ENCODE measurements around the gene SLC35F2. TPM values are rescaled to one million over a fixed set of nuclear protein-coding genes. Genes with fewer than 3 reads are reported as not detected.
A peak's percentile ranks its signal among the peaks of the same experiment; 100 is the strongest.

The SLC35F2 gene
- polyA plus RNA-seq, 4 donors: 13.2 to 17.3 (median 16.2) TPM

DNA sequence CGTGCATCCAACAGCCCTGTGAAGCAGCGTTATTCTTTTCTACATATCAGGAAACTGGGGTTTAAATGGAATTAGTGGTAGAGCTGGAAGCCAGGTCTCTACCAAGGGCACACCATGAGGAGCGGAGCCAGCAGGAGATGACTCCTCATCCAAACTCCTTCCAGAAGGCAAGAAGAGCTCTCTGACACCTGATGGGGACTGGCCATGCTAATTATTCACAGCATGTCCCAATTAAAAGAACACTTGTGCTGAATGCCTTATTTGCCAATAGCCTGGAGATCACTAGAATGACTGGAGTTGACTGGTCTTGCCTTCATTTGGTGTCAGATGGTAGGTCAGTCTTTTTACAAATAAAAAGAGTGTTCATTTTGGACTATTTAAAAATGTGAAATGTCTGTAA lies 113.9 kb downstream of the SLC35F2 start:
- DNase-seq (ENCODE audit: low read depth in 4 of 4, low spot score in 3 of 4): no peak

DNA sequence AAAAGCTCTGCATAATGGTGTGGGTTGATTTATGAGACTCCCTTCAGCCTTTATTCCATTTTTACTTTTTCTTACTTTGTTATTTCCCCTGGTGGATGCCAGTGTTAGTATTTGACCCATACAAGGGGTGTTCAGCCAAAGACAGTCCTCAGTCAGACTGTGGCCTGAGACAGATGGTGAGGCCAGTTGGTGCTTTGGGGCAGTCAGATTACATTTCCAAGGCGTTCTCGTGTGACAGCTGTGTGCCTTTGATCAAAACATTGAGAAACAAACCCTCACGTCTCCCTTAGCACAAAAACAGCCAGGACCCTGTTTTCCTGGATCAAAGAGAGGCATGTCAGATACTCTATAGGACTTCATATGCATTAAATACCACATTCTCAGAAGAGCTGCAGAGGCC lies 115.4 kb downstream of the SLC35F2 start:
- no peak for DNase-seq (ENCODE audit: low read depth in 4 of 4, low spot score in 3 of 4)

DNA sequence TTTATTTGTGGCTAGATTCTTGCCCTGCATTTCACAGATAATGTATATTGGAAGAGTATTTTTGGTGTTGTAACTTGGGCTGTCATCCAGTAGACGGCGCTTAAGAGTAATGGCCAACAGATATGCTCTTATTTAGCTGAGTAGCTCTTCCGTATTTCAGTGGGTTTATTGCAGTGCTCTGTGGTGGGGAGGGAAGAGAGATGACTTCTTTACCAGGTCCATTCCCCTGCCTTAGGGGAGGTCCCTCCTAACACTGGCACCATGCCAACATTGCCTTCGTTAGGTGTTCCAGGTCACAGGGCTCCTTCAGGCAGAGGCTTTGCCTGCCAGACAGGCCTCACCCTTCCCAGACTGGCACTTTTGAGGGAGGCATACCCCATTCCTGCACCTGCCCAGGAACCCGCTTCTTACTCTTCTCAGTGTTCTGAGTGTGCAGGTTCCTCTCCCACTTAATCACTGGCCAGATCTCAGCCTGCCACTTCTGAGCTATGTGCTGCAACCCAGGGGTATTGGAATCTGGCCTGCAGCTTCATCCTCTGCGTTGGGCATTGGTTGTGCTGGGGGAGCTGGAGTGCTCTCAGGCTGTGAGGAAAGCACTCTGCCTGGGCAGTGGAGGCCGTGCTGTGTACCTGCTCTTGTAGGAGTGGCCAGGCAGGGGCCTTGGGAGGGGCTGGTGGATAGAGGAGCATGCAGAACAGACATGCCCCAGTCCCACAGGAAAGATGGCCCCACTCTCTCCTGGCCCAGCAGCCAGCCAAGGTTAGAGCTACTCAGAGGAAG lies 117.4 kb downstream of the SLC35F2 start:
- DNase-seq (ENCODE audit: low read depth in 4 of 4, low spot score in 3 of 4): peak in 1 of 4 donors; percentile 0

Other genes starting within 250 kb of the SLC35F2 start
- gene SLN, start 146.7 kb downstream of the SLC35F2 start, polyA plus RNA-seq (ENCODE audit: insufficient read length in 4 of 4): under 1 TPM; 0.22 to 0.41 (median 0.30) TPM
- gene RAB39A, start 69.7 kb upstream of the SLC35F2 start, polyA plus RNA-seq (ENCODE audit: insufficient read length in 4 of 4): 1 to 10 TPM in 1 of 4 donors, under 1 TPM in 3; 0.52 to 1.2 (median 0.66) TPM
- gene CUL5, start 150.1 kb upstream of the SLC35F2 start, polyA plus RNA-seq (ENCODE audit: insufficient read length in 4 of 4): 10 to 100 TPM; 37.9 to 49.4 (median 47.5) TPM